HG03575 (cell line): ENCODE results near the gene ANKRD55.
"Not testable (repeated sequence)": the region's sequence is repeated elsewhere in the genome, so short reads cannot be mapped to it uniquely, and the experiment has no call there.

ENCODE experiments used
- ATAC-seq: cut with Tn5 transposase; IDR thresholded peaks from one replicate; pipeline ENCODE4 v1.9.1; 2021; ENCODE audit not compliant: unreplicated experiment, insufficient number of reproducible peaks, low FRiP score; ENCODE audit errors: extremely low read depth

The ANKRD55 gene

DNA sequence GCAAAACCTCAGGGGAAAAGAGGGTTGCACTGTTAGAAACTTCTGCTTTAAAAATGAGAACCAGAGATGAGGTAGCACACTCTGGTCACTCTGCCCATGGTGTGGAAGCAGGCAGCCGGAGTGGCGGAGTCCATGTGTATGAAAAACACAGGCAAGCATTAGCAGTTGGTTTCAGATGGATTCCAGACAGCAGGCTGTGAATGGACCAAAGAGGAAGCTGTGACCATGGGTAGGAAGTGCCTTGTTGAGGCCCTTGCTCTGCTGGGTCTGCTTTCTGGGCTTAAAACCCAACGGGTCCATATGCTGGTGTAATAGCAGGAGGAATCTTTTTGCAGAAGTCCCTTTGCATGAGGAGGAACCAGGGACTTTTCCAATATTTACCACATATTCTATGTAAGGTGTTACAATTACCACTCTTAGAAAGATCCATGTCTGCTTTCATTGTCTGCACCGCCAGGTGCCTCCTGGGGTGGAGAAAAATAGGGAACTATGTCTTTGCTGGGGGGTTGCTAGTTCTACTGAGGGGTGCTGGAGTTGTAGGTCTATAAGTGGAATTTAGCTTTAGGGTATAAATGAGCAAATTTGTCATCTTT lies 77.0 kb downstream of the ANKRD55 start:
- ATAC-seq, result no peak

DNA sequence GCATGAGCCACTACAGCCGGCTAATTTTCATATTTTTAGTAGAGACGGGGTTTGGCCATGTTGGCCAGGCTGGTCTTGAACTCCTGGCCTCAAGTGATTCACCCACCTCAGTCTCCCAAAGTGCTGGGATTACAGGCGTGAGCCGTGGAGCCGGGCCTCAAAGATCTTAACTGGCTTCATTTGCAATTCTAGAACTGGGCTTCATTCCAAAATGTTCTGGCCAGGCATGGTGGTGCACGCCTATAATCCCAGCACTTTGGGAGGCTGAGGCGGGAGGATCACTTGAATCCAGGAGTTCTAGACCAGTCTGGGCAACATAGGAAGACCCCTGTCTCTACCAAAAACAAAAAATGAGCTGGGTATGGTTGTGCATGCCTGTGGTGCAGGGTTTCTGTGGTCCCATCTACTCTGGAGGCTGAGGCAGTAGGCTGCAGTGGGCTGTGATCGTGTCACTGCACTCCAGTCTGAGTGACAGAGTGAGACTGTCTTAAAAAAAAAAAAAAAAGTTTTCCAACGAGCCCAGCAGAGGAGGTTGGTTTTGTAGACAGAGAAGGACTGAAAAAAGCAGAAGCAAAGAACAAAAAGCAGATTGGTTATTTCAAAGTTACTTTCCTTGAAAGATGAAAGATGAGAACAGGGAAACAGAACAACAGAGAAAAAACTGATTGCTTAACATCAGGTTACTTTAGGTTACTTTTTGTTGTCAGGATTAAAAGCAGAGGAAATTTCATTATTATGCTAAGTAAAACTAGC lies 78.2 kb downstream of the ANKRD55 start:
- ATAC-seq, result no peak

DNA sequence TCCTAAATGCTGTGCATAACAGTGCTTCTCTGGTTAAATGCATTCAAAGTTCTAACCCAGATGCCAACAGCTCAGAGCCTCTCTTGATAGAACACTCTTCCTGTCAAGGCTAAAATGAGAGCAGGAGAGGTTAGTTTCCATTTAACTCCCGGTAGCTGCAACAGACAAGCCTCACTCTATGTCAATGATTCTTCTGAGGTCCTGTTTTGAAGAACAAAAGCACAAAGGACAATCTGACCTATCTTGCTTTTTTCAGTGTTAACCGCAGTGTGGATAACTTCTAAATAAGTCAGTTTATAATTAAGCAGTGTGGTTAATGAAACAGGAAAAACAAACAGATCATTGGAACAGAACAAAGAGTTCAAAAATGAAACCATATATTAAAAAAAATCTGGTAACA lies 80.7 kb downstream of the ANKRD55 start:
- no peak for ATAC-seq

DNA sequence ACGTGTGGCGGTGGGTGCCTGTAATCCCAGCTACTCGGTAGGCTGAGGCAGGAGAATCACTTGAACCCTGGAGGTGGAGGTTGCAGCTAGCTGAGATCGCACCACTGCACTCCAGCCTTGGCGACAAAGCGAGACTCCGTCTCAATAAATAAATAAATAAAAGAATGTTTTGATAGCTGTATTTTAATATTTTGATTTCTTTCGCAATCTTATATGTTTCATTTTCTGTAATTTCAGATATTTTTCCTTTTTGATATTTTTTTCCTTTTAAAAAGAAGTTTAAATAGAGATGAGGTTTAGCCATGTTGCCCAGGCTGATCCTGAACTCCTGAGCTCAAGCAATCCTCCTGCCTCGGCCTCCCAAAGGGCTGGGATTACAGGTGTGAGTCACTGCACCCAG lies 82.4 kb downstream of the ANKRD55 start:
- ATAC-seq, result not testable (repeated sequence)

DNA sequence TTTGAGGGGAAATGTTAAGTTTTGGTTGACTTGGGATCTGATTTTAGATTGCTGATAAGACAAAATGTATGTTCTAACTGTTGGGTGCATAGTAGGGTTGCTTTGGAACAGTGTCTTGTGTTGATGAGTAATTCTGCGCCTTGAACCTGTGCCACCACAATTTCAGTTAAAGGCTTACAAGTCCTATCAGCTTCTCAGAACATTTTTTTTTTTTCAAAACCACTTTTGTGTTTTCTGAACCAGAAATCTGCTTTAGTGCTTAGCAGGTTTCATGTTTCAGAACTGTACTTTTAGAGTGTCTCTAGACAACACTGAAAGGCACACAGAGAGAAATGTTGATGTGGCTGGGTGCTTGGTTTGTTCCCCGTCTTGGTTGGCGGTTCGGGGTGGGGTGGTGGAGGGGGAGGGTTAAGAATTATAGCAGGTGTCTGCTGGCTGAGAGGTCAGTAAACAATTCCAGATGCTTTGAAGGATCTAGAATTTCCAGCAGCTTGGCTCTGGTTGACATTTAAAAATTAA lies 84.6 kb downstream of the ANKRD55 start:
- ATAC-seq, result peak; percentile 90

DNA sequence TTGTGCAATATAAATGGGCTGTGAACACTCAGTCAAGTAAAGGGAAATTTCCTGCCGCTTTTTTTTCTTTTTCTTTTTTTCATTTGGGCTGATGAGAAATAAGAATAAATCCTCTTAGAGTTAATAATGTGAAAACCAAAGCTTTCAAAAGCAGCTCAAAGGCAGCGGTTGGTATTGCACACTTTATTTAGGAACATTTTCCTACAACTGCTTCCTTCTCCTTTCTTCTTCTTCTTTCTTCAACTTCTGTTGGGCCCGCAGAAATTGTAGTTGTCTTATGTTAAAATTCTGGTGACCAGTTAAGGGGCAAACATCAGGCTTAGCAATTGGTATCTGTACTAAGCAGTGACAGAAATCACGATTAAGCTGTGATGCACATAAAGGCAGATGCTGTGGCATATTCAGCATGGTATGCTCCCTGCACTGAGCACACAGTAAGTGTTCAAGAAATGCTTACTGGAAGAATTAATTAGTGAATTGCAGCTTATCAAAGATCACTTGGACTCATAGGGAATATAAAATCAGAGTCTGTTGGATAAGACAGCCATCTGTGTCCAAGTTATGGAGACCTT lies 85.4 kb downstream of the ANKRD55 start:
- no peak for ATAC-seq

DNA sequence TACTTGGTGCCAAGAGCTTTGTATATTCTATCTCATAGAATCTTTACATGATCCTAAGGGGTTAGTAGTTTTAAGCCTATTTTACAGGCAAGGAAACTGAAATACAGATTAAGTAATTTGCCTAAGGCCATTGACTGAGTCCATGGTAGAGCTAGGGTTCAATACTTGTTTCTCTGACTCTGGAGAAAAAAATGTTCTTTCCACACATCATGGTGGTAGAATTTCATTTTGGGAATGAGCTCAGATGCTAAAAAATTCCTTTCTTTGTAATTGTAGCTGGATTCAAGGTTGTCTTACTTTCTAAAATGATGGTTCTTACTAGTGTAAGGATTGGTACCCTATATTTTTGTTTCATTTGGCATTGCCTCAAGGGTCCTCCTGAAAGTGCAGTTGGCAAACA lies 86.0 kb downstream of the ANKRD55 start:
- no peak for ATAC-seq

DNA sequence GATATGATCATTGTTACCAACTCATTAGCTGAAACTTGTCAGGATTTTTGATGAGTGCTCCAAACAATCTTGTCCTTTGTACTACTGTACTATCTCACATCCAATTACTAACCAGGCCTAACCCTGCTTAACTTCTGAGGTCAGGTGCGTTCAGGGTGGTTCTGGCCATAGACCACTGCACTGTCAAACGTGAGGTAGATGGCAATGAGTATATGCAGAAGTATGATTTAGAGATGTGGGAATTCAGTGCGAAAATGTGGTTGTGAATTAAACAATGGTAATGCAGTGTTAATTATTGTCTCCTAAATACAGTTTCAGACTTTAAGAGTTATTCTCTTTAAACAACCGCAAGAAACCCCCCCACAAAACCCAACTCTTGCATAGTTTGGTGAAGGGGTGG lies 86.5 kb downstream of the ANKRD55 start:
- ATAC-seq, result no peak

DNA sequence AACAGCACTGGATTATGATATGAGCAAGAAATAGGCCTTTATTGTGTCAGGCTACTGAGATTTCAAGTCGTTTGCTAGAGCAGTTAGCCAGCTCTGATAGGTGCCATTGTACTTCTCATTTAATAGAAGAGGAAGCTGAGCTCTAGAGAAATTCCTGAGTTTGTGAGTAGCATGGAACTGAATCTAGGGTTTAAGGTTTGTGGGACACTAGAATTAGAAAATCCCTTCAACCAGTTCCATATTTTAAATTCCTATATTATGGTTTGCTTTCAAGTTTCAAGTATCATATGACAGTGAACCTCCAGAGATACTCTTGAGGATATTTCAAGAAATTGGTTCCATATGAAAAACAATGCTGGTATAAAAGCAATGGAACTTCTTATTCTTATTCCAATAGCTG lies 87.6 kb downstream of the ANKRD55 start:
- ATAC-seq, result no peak

DNA sequence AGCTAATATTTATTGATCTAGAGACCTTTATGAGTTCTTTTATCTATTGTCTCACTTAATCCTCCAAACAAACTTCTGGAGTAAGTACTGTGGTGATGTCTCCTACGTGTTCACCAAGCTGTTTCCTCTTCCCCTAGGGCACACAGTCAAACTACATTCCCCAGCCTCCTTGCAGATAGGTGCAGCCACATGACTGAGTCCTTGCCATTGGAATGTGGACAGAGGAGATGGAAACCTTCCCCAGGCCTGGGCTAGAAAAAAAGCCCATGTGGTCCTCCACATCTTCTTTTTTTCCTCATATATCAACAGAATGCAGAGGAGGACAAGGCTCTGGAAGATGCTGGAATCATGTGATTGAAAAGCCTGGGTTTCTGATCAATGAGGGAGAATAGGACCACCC lies 88.0 kb downstream of the ANKRD55 start:
- no peak for ATAC-seq

DNA sequence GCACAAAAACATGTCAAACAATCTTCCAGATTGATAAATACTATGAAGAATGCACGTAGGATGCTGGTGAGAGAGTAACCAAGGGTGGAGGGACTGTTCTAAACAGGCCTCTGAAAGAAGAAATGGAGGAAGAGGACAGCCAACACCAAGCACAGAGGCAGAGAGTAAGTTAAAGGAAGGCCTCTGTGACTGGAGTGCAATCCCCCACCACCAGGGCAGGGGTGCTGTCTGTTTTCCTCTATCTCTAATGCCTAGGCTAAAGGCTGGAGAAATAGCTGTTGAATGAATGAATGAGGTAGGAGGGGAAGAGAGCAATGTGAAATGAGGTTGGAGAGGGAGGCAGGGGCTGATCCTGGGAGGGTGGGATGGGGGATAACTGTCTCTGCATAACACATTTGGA lies 88.9 kb downstream of the ANKRD55 start:
- ATAC-seq, result no peak

DNA sequence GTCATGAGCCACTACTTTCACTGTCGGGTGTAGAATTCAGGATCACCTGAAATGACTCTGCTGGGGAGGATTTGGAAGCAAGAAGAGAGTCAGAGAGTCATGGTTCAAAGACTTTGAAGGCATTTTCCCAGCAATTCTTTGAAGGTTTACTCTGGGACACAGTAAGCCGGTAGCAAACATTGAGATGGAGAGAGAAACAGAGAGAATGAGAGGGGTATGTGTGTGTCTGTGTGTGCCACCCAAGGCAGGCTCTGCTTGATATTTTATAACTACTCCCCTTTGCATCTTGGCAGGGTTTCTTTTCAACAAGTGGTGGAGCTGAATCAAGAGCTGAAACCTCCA lies 89.8 kb downstream of the ANKRD55 start:
- no peak for ATAC-seq

DNA sequence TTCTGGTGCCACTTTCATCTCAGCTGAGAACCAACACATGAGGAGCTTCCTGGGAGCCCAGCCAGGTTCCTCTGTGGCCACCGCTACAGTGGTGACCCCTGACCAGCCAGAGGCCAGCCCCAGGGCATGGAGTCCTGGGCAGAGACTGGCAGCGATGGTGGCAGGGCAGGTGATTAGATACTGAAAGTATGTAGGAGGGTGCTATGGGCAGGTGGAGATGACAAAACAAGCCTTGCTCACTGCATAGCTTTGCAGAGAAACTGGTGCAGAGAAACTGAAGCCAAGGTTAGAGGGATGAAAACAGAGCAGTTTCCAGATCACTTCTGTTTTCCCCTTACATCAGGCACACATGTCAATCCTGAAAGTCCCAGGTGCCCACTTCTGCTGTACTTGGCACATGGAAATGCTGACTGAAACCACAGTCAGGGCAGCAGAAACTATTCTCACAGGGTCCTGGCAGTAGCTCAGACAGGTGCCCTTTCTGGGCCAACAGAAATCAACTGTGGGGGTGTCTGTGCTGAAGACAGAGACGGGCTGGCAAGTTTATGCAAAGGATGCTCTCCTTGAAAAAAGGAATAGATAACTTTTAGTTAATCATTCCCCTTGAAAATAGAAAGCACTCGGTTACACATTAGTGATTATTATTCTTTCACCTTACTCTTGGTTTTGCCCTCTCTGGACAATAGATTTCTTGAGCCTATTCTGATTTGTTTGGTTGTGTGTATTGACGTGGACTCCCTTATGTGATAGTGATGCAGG lies 90.3 kb downstream of the ANKRD55 start:
- peak; percentile 39 for ATAC-seq

DNA sequence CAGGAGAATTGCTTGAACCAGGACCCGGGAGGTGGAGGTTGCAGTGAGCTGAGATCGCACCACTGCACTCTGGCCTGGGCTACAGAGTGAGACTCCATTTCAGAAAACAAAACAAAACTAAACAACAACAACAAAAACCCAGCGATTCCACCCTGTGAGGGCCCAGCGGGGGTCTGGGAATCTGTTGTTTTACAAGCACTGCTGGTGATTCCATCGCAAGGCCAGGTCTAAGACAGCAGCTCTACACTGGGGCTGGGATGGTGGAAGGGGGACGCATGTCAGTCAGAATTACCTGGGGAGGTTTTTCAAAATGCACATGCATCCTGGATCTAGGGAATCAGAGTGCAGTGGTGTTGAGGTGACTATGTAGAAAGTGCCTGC lies 90.9 kb downstream of the ANKRD55 start:
- no peak for ATAC-seq

DNA sequence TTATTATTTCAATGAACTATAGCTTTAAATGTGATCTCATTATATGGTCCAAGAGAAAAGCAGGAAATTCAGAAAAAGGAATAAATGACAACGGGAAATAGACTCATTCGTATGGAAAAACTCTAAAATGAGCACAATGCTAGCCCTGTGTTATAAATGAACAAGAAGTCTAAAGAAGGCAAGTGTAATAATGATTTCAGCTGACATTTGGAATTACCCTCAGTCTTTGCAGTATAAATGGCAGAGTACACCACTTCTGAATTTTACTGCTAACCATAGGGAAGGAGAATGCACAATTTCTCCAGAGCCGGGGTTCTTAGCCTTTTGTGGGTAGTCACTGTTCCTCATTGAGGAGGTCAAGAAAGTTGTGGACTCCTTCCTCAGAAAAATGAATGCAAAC lies 93.1 kb downstream of the ANKRD55 start:
- no peak for ATAC-seq

DNA sequence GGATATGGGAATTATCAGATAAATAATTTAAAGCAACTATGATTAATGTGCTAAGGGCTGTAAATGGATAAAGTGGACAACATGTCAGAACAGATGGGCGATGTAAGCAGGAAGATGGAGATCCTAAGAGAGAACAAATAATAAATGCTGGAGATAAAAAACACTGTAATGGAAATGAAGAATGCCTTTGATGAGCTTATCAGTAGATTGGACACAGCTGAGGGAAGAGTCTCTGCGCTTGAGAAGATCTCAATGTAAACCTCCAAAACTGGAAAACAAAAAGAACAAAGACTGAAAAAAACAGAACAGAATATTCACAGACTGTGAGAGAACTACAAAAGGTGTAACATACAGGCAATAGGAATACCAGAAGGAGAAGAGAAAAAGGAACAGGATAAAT lies 102.5 kb downstream of the ANKRD55 start:
- ATAC-seq, result no peak

DNA sequence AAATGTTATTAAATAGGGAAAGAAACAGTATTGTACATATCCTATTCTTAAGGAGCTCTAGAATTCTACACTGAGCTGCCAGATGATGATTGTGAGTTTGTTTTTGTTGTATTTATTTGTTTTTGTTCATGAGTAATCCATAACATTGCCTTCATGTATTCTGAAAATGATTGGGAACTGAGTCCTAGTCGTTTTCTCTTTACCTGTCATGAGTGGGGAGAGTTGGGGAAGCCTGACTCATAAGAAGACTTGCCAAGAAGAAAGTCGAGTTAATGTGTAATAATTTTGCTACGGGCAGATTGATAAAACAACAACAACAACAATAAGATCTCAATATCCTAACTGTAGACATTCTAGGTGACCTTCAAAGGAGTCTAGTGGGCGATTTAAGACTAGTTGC lies 103.8 kb downstream of the ANKRD55 start:
- ATAC-seq, result no peak

DNA sequence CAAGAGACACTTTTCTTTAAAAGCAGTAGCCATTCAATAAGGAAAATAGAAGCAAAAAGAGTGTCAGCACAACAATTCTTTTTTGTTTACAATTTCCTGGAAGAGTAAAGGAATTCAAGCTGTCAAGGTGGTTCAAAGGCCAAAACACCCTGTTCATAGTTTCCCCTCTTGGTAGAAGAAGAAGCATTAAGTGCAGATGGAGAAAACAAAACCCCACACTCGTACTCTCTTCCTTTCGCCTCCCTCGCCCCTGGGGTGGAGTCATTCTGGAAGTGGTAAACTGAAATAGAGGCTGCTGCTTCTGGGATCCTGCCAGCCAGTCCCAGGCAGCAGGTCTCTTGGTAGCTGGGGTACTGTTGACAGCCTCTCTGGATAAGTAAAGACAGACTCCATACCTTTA lies 105.0 kb downstream of the ANKRD55 start:
- no peak for ATAC-seq

DNA sequence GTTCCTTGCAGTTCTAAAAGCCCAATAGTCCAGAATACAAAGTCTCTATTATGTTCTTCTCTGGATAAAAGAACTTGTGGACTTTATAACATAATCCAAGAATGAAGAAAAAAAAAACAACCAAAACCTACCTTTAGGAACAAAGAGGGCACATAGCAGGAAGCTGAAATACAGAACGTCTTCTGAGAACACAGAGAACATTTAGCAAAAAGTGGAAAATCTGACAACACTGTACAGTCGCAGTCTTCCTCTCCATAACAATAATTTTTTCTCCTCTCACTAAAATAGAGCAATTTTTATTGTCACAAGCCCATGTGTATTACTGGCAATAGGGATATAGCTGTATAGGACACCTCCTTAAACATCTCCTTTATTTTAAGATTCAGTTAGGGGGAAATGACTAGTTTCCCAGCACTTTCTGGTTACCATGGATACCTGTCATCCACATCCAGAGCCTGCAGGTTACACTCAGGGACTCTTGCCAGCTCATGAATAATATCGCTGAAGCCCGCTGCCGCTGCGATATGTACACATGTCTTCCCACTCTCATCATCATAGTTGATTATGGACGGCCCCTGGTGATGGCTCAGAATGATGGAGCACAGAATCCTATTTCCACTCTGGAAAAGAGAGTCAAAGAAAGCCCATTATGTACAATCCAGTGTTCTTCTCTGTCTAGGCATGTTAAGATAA lies 106.5 kb downstream of the ANKRD55 start:
- no peak for ATAC-seq
